ENCODE data around the gene LPIN1.
"Not testable (repeated sequence)": the region's sequence is repeated elsewhere in the genome, so short reads cannot be mapped to it uniquely, and the experiment has no call there.

Gene LPIN1

DNA sequence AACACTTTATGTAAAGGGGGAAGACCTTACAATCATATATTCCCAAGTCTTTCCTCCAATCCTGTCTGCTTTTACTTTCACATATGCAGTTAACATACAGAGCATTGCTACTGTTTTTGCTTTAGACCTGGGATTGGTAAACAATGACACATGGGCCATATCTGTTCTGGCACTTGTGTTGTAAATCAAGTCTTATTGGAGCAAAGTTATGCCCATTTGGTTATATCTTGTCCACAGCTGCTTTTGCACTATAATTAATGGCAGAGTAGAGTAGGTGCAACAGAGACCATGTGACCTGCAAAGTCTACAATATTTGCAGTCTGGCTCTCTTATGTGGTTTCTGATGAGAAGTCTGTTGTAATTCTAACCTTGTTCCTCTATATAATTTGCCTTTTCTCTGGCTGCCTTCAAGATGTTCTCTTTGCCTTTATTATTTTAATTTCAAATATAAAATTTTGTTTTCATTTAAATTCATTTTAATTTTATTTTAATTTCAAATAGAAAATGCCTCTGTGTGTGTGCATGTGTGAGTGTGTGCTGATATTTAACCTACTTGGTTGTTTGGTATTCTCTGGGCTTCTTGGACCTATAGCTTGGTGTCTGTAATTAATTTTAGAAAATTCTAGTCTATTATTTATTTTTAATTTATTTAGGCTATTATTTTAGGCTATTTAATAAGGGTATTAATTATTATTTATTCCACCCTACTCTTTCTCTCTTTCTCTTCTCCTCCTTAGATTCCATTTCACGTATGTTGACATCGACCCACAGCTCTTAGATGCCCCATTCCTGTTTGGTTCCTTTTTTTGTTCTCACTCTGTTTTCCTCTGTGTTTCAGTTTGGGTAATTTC is 16.8 kb upstream of the LPIN1 start:
- Histone ChIP-seq H3K9ac (no peak overlapping the region), H3K36me3 (ENCODE audit: insufficient read depth) (no peaks in the 10 kb centered on the region), H3K27ac (no peak overlapping the region), H4K20me1 (ENCODE audit: insufficient read depth) (no peaks in the 10 kb centered on the region), H3K79me2 (ENCODE audit: insufficient read depth, low read depth) (no peaks in the 10 kb centered on the region), H3K4me2 (no peak overlapping the region), H3K27me3 (ENCODE audit: insufficient read depth, low read depth) (no peaks in the 10 kb centered on the region), H3K4me3 (IDR thresholded peaks at IDR 0.05; ENCODE audit: insufficient read depth, low read depth, low read length) (no peak overlapping the region), H3K4me1 (ENCODE audit: low read depth, poor library complexity, severe bottlenecking) (no peaks in the 10 kb centered on the region), H2AFZ (ENCODE audit: low read depth) (no peak overlapping the region)
- TF ChIP-seq, protein P1, sequence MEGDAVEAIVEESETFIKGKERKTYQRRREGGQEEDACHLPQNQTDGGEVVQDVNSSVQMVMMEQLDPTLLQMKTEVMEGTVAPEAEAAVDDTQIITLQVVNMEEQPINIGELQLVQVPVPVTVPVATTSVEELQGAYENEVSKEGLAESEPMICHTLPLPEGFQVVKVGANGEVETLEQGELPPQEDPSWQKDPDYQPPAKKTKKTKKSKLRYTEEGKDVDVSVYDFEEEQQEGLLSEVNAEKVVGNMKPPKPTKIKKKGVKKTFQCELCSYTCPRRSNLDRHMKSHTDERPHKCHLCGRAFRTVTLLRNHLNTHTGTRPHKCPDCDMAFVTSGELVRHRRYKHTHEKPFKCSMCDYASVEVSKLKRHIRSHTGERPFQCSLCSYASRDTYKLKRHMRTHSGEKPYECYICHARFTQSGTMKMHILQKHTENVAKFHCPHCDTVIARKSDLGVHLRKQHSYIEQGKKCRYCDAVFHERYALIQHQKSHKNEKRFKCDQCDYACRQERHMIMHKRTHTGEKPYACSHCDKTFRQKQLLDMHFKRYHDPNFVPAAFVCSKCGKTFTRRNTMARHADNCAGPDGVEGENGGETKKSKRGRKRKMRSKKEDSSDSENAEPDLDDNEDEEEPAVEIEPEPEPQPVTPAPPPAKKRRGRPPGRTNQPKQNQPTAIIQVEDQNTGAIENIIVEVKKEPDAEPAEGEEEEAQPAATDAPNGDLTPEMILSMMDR (conservative IDR thresholded peaks at IDR 0.05; ENCODE audit: low read depth, low read length): no peak

DNA sequence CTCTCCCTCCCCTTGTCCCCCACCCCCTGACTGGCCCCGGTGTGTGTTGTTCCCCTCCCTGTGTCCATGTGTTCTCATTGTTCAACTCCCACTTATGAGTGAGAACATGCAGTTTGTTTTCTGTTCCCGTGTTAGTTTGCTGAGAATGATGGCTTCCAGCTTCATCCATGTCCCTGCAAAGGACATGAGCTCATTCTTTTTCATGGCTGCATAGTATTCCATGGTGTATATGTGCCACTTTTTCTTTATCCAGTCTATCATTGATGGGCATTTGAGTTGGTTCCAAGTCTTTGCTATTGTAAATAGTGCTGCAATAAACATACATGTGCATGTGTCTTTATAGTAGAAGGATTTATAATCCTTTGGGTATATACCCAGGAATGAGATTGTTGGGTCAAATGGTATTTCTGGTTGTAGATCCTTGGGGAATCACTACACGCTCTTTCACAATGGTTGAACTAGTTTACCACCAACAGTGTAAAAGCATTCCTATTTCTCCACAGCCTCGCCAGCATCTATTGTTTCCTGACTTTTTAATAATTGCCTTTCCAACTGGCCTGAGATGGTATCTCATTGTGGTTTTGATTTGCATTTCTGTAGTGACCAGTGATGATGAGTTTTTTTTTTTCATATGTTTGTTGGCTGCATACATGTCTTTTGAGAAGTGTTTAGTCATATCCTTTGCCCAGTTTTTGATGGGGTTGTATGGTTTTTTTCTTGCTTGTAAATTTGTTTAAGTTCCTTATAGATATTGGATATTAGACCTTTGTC is 15.0 kb upstream of the LPIN1 start:
- not testable (repeated sequence) for H4K20me1 ChIP-seq (ENCODE audit: insufficient read depth); H3K27ac ChIP-seq; H3K9ac ChIP-seq; H3K4me2 ChIP-seq; H3K4me3 ChIP-seq (IDR thresholded peaks at IDR 0.05; ENCODE audit: insufficient read depth, low read depth, low read length); H3K36me3 ChIP-seq (ENCODE audit: insufficient read depth); H3K27me3 ChIP-seq (ENCODE audit: insufficient read depth, low read depth); H3K4me1 ChIP-seq (ENCODE audit: low read depth, poor library complexity, severe bottlenecking); H2AFZ ChIP-seq (ENCODE audit: low read depth); H3K79me2 ChIP-seq (ENCODE audit: insufficient read depth, low read depth)

DNA sequence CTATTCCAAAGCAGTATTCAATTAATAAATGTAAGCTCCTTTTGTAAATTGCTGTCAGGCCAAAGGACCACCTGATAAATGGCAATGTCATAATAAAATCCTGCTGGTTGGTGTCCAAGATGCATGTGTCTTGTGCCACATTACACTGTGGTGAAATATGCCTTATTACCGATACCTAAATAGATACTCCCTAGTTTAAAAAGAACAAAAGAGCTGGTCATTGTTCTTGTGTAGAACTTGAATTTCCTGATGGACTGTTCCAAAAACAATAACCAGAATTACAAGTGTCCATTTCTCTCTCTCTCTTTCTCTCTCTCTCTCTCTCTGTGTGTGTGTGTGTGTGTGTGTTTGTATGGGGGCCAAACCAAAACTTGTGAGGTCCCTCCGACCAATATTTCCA is 13.8 kb upstream of the LPIN1 start:
- Histone ChIP-seq H2AFZ (ENCODE audit: low read depth) (no peak overlapping the region), H3K36me3 (ENCODE audit: insufficient read depth) (no peaks in the 10 kb centered on the region), H3K4me3 (IDR thresholded peaks at IDR 0.05; ENCODE audit: insufficient read depth, low read depth, low read length) (no peak overlapping the region), H3K4me1 (ENCODE audit: low read depth, poor library complexity, severe bottlenecking) (no peaks in the 10 kb centered on the region), H3K4me2 (no peak overlapping the region), H3K9ac (no peak overlapping the region), H4K20me1 (ENCODE audit: insufficient read depth) (no peaks in the 10 kb centered on the region), H3K27me3 (ENCODE audit: insufficient read depth, low read depth) (no peaks in the 10 kb centered on the region), H3K27ac (no peak overlapping the region), H3K79me2 (ENCODE audit: insufficient read depth, low read depth) (no peaks in the 10 kb centered on the region)
- TF ChIP-seq, protein P1 (conservative IDR thresholded peaks at IDR 0.05; ENCODE audit: low read depth, low read length): no peak

DNA sequence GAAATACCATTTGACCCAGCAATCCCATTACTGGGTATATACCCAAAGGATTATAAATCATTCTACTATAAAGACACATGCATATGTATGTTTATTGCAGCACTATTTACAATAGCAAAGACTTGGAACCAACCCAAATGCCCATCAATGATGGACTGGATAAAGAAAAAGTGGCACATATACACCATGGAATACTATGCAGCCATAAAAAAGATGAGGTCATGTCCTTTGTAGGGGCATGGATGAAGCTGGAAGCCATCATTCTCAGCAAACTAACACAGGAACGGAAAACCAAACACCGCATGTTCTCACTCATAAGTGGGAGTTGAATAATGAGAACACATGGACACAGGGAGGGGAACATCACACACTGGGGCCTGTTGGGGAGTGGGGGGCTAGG is 8.6 kb upstream of the LPIN1 start:
- not testable (repeated sequence) for H3K79me2 ChIP-seq (ENCODE audit: insufficient read depth, low read depth)

DNA sequence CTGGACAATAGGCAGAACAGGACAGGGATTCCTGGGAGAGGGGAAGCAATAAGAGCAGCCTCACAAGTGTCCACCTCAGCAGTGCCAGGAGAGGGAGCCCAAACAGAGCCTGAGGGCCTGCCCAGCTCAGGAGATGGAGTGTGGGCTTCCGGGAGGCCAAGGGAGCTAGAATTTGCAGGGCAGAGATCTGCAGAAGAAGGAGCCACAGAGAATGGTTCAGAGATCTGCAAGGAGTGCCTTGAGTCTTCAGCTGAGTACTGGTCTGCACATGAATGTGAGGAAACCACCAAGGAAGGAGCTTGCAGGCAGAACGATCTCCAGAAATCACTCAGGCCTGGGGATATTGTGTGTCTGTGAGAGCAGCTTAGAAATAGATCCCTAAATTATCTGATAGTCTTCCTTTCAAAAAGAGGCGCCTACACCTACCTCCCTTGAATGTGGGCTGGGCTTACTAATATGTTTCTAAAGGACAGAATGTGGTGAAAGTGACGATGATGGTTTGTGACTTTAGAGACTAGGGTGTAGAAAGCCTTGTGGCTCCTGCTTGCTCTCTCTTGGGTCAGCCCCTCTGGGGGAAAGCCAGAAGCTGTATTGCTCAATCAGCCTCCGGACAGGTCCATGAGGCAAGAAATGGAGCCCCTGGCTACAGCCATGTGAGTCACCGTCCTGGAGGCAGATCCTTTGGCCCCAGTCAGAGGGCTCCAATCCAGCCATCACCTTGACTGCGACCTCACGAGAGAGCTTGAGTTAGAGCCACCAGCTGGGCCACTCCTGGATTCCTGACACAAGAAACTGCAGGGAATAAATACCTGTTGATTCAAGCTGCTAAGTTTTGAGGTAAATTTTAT is 7.6 kb upstream of the LPIN1 start:
- Histone ChIP-seq H3K36me3 (ENCODE audit: insufficient read depth) (no peaks in the 10 kb centered on the region), H3K4me1 (ENCODE audit: low read depth, poor library complexity, severe bottlenecking) (peaks cover 13% of the 10 kb centered on the region), H3K27ac (no peak overlapping the region), H4K20me1 (ENCODE audit: insufficient read depth) (no peaks in the 10 kb centered on the region), H2AFZ (ENCODE audit: low read depth) (no peak overlapping the region), H3K4me2 (no peak overlapping the region), H3K79me2 (ENCODE audit: insufficient read depth, low read depth) (no peaks in the 10 kb centered on the region), H3K4me3 (IDR thresholded peaks at IDR 0.05; ENCODE audit: insufficient read depth, low read depth, low read length) (no peak overlapping the region), H3K27me3 (ENCODE audit: insufficient read depth, low read depth) (no peaks in the 10 kb centered on the region), H3K9ac (no peak overlapping the region)
- TF ChIP-seq, protein P1 (conservative IDR thresholded peaks at IDR 0.05; ENCODE audit: low read depth, low read length): no peak

More for the DNA sequence above, 8.6 kb upstream of the LPIN1 start:
- H3K9ac ChIP-seq; H3K27me3 ChIP-seq (ENCODE audit: insufficient read depth, low read depth); H3K36me3 ChIP-seq (ENCODE audit: insufficient read depth); H2AFZ ChIP-seq (ENCODE audit: low read depth); H3K4me3 ChIP-seq (IDR thresholded peaks at IDR 0.05; ENCODE audit: insufficient read depth, low read depth, low read length); H3K4me1 ChIP-seq (ENCODE audit: low read depth, poor library complexity, severe bottlenecking); H4K20me1 ChIP-seq (ENCODE audit: insufficient read depth); H3K4me2 ChIP-seq; H3K27ac ChIP-seq: not testable (repeated sequence)
